BJ (cell line): Measurements from ENCODE around the gene ERC1. TPM values are rescaled to one million over a fixed set of nuclear protein-coding genes. Genes with fewer than 3 reads are reported as not detected.

Source experiments
- CTCF ChIA-PET: fragments of 350-600 bp; formaldehyde crosslinking; extraction: SDS; loops from one replicate; lab custom pipeline; 2021; ENCODE audit warnings: antibody characterized with exemption, inconsistent platforms; lab: Yijun Ruan, JAX
- POLR2A ChIA-PET: fragments of 300-600 bp; sonication (Branson Sonifier 250); formaldehyde crosslinking; extraction: SDS; loops from one replicate; lab custom pipeline; 2021; ENCODE audit warnings: antibody characterized with exemption; lab: Charles Lee
- DNase-seq: peaks from one replicate; pipeline ENCODE4 v3.0.0-alpha.2; 2011; ENCODE audit warnings: low read depth
- H3K27me3 ChIP-seq: 2 replicates; pipeline ENCODE4 v1.6.0; 2011; ENCODE audit warnings: low read length; ENCODE audit not compliant: control insufficient read depth, insufficient read depth
- H3K36me3 ChIP-seq: 2 replicates; pipeline ENCODE4 v1.5.1; 2011; ENCODE audit warnings: low read length; ENCODE audit not compliant: control insufficient read depth, insufficient read depth
- H3K4me3 ChIP-seq: 2 replicates; pipeline ENCODE4 v1.5.1; 2011; ENCODE audit warnings: low read depth, mild to moderate bottlenecking, control low read depth, low read length
- polyA plus RNA-seq: library from polyadenylated mRNA; depleted of rRNA; stranded (reverse); fragments of >200 nt; gene quantifications from 2 replicates; pipeline ENCODE4 v1.2.3, GENCODE V29; 2011
- TF ChIP-seq, protein P1 (sequence below): IDR thresholded peaks from 2 replicates; pipeline ENCODE4 v1.5.1; 2011; ENCODE audit warnings: low read depth, mild to moderate bottlenecking, control low read depth, inconsistent platforms, low read length, moderate library complexity; ENCODE audit not compliant: insufficient read depth

ERC1 gene
- polyA plus RNA-seq, 1 experiment: 14.5 TPM

DNA sequence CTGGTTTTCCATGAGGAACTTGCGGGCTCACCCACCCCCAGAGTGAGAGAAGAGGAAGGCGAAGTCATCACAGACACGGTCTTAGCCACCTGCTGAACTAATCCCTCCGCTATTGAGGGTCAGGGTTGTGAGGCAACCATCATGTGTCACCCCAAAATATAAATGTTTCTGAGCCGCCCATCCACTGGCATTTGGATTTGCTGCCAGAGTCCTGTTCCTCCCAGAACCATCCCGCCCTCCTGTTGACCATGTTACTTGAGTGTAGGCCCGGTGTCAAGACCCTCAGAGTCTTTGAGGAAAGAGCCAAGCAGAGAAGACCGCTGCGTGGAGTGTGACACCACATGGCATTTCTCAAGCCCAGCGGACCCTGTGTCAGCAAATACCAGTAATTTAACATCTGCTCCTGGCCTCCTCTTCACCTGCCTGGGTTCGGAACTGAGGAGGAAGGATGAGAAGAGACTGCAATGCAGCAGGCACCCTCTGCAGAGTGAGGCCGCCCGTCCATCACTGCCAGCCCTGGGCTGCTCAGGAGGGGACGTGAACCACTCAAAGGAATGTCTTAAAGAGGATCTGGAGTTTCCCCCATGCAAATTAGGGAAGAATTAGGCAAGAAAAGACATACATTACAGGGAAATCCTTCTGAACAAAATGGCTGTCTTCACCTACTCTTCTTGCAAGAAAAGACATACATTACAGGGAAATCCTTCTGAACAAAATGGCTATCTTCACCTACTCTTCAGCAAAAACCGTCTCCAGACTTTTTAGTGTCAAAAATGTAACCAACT is 502.9 kb downstream of the ERC1 start:
- TF ChIP-seq, protein P1, sequence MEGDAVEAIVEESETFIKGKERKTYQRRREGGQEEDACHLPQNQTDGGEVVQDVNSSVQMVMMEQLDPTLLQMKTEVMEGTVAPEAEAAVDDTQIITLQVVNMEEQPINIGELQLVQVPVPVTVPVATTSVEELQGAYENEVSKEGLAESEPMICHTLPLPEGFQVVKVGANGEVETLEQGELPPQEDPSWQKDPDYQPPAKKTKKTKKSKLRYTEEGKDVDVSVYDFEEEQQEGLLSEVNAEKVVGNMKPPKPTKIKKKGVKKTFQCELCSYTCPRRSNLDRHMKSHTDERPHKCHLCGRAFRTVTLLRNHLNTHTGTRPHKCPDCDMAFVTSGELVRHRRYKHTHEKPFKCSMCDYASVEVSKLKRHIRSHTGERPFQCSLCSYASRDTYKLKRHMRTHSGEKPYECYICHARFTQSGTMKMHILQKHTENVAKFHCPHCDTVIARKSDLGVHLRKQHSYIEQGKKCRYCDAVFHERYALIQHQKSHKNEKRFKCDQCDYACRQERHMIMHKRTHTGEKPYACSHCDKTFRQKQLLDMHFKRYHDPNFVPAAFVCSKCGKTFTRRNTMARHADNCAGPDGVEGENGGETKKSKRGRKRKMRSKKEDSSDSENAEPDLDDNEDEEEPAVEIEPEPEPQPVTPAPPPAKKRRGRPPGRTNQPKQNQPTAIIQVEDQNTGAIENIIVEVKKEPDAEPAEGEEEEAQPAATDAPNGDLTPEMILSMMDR: no peak
- POLR2A ChIA-PET: no interaction called here
- CTCF ChIA-PET: interaction anchor here (0.6 kb wide), 1 partner anchor 39 kb away, joined by 3 read pairs; no protein-coding TSS in a partner anchor
- Histone ChIP-seq H3K4me3 (no peak overlapping the region), H3K36me3 (peaks cover 5% of the 10 kb centered on the region), H3K27me3 (no peaks in the 10 kb centered on the region)
- no peak for DNase-seq

DNA sequence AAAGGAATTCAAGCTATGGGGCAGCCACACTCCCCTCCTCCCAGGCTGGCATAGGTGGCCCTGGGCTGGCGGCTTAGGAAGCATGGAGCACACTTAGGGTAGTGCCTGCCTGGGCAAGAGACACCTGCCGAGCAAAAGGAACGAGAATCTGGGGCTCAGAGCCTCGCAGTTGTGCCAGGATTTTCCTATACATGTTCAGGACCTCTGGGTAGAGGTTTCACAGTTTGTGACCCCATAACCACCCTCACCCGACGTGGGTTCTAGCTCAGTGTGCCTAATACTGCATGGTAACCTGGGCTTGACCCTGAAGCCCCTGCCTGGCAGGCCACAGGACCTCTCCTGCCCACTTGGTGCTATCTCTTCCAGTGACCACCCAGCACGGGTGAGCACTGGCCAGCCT is 503.8 kb downstream of the ERC1 start:
- no peak overlapping the region for H3K4me3 ChIP-seq
- H3K36me3 ChIP-seq: peaks cover 5% of the 10 kb centered on the region
- CTCF ChIA-PET: interaction anchor here (0.6 kb wide), 1 partner anchor 38 kb away, joined by 3 read pairs; no protein-coding TSS in a partner anchor
- TF ChIP-seq, protein P1: no peak
- POLR2A ChIA-PET: no interaction called here
- no peak for DNase-seq
- no peaks in the 10 kb centered on the region for H3K27me3 ChIP-seq

DNA sequence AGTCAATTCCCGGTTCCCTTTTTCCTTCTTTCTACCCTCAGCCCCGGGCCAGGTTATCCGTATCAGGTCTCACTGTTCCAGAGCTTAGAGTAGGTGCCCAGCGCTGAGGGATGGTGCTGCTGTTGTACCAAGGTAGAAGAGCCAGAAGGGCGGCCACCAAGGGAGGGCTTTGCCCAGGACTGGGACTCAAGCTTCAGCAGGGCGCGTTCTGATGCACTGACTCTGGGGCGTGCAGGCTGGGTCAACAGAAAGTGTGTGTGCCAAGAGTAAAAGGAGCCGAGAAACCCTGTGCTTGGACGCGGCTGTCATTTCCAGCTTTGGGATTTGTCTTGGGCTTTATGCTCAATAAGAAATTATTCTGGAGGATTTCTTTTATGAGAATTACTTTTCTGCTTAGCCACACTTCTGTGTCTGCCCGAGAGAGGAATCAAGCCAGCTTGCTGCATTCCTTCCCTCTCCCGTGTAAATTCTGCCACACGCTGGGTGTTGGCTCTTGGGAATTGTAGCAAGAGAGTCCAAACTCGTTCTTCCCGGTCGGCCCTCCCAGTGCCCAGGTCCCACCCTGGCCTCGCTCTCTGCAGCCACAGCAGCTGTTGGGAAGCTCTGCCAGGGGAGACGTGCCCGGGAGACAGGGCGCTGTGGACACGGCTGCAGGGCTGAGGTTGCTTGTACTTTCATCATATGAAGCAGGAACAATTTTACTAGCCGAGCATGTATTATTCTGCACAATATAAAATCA is 505.3 kb downstream of the ERC1 start:
- no peak for DNase-seq
- POLR2A ChIA-PET: no interaction called here

DNA sequence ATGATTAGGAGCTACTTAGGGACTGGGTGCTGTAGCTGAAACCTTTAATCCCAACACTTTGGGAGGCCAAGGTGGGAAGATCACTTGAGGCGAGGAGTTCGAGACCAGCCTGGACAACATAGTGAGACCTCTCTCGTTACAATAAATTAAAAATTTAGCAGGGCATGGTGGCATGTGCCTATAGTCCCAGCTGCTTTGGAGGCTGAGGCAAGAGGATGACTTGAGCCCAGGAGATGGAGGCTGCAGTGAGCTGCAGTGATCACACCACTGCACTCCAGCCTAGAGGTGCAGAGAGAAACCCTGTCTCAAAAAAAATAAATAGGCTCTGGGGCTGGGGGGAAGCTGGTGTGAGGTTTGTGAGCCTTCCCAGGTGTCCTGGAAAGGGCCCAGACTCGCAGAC is 506.1 kb downstream of the ERC1 start:
- Histone ChIP-seq H3K27me3 (no peaks in the 10 kb centered on the region), H3K36me3 (peaks cover 3% of the 10 kb centered on the region; the same call in 1 of the 2 replicates), H3K4me3 (no peak overlapping the region)
- ChIA-PET POLR2A (no interaction called here), CTCF (interaction anchor here (0.6 to 1.7 kb wide), 7 partner anchors 16 to 953 kb away, joined by 3 to 6 read pairs (median 3); no protein-coding TSS in a partner anchor)
- TF ChIP-seq, protein P1: no peak
- no peak for DNase-seq

More for the DNA sequence above, 505.3 kb downstream of the ERC1 start:
- CTCF ChIA-PET: interaction anchor here (0.6 to 1.7 kb wide), 7 partner anchors 19 to 952 kb away, joined by 3 to 6 read pairs (median 3); no protein-coding TSS in a partner anchor
- Histone ChIP-seq H3K4me3 (0 out of 2 replicates have a peak overlapping the region, but pooled peaks have one; percentile 6), H3K27me3 (no peaks in the 10 kb centered on the region), H3K36me3 (peaks cover 3% of the 10 kb centered on the region; the same call in 1 of the 2 replicates)
- TF ChIP-seq, protein P1: no peak
